ENCODE measurements around the gene CACNB2. TPM values are rescaled to one million over a fixed set of nuclear protein-coding genes. Genes with fewer than 3 reads are reported as not detected.

The CACNB2 gene
- total and polyA plus RNA-seq, 8 donors: 4.9 to 11.1 (median 7.3) TPM

- Histone ChIP-seq H3K4me1 (peaks cover 0 to 17% (median 0%) of the 10 kb centered on the region in 3 donors), H3K27me3 (no peaks in the 10 kb centered on the region), H3K4me3 (peak overlapping the region in 2 of 4 donors; percentile 4 to 18), H3K36me3 (no peaks in the 10 kb centered on the region), H3K27ac (peak overlapping the region in 3 of 4 donors; percentile 1 to 59 (median 17)), H3K9me3 (no peaks in the 10 kb centered on the region)
- ATAC-seq (peak; percentile 33 to 53 (median 50)), FAIRE-seq (no peak), DNase-seq (no peak)
- 49 to 52% methylated on average over 10 of the region's 10 CpGs for WGBS, 2 donors
- intact Hi-C loops (cut with DNase I): no loop called here
- TF ChIP-seq CTCF (IDR thresholded peaks at IDR 0.05): no peak
Measured at GRCh38 chr10:18313140-18313530, 172.9 kb downstream of the CACNB2 start.

DNA sequence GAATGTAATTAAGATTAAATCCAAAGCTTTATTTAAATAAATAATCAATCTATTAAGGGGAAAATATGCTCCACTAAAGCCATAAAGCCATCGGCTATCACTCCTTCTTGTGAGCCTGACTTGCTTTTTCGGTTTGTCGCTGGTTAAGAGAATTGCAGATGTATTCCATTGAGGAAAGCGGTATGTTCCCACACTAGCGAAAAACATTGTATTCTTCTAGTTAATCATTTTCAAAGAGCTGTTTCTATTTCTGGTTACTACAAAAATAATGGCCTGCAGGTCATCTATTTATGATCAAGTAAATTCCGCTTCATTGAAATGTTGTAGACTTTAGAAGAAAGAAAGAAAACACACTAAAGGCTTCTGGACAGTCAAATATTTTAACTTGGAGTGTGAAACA is 173.4 kb downstream of the CACNB2 start:
- no peaks in the 10 kb centered on the region for H3K27me3 ChIP-seq
- H3K27ac ChIP-seq: peak overlapping the region in 3 of 4 donors; percentile 1 to 59 (median 17)
- no peaks in the 10 kb centered on the region for H3K9me3 ChIP-seq
- WGBS, 2 donors: 9 to 16% methylated on average over 6 of the region's 6 CpGs
- H3K36me3 ChIP-seq: no peaks in the 10 kb centered on the region
- H3K4me1 ChIP-seq: peaks cover 0 to 17% (median 0%) of the 10 kb centered on the region in 3 donors
- peak overlapping the region in 2 of 4 donors; percentile 4 to 18 for H3K4me3 ChIP-seq
- ATAC-seq (peak; percentile 53 to 74 (median 66)), FAIRE-seq (no peak), DNase-seq (no peak)
- intact Hi-C loops (cut with DNase I): no loop called here
- TF ChIP-seq CTCF (IDR thresholded peaks at IDR 0.05): no peak

DNA sequence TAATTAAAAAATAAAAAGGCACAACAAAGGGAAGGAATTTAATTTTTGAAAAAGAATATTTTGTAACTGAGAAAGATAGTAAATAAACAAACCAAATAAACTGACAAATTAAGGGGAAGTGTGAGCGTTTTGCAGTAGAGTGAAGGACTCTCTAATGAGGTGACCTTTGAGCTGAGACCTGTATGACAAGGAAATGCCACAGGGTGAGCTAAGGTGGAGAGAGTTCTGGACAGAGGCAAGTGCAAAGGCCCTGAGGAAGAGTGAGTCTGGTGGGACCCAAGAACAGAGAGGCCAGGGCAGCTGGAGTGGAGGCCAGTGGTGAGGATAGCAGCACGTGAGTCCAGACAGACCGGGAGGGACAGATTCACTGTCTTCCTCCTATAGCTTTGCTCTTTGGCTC is 179.4 kb downstream of the CACNB2 start:
- DNase-seq (no peak), ATAC-seq (no peak), FAIRE-seq (no peak)
- TF ChIP-seq CTCF (IDR thresholded peaks at IDR 0.05): no peak
- Histone ChIP-seq H3K4me3 (no peak overlapping the region), H3K9me3 (no peaks in the 10 kb centered on the region), H3K27me3 (no peaks in the 10 kb centered on the region), H3K36me3 (no peaks in the 10 kb centered on the region), H3K4me1 (no peaks in the 10 kb centered on the region), H3K27ac (no peak overlapping the region)
- WGBS, 2 donors: 94 to 96% methylated on average over 3 of the region's 3 CpGs
- intact Hi-C loops (cut with DNase I): no loop called here

DNA sequence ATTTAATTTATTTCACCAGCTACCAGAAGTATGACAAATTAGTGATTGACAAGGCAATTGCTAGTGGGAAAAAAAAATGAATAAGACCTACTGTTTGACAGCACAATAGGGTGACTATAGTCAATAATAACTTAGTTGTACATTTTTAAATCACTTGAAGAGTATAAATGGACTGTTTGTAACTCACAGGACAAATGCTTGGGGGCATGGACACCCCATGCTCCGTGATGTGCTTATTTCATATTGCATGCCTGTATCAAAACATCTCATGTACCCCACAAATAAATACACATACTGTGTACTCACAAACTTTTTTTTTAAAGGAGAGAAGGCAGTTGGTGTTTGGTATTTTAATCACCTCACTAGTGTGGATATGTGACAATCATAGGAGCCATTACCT is 181.1 kb downstream of the CACNB2 start:
- no peak for TF ChIP-seq CTCF (IDR thresholded peaks at IDR 0.05)
- WGBS, 2 donors: 89 to 97% methylated on average over 1 of the region's 1 CpG
- intact Hi-C loops (cut with DNase I): no loop called here
- ATAC-seq (no peak), DNase-seq (no peak), FAIRE-seq (no peak)
- no peak overlapping the region for H3K27ac ChIP-seq
- H3K9me3 ChIP-seq: no peaks in the 10 kb centered on the region
- no peak overlapping the region for H3K4me3 ChIP-seq
- peaks cover 1 to 7% (median 7%) of the 10 kb centered on the region in 3 donors for H3K4me1 ChIP-seq
- no peaks in the 10 kb centered on the region for H3K36me3 ChIP-seq
- no peaks in the 10 kb centered on the region for H3K27me3 ChIP-seq

- no peaks in the 10 kb centered on the region for H3K27me3 ChIP-seq
- 94 to 99% methylated on average over 2 of the region's 2 CpGs for WGBS, 2 donors
- ATAC-seq: no peak
- TF ChIP-seq CTCF (IDR thresholded peaks at IDR 0.05): no peak
- no peaks in the 10 kb centered on the region for H3K9me3 ChIP-seq
- FAIRE-seq: no peak
- DNase-seq: no peak
- no peaks in the 10 kb centered on the region for H3K36me3 ChIP-seq
- intact Hi-C loops (cut with DNase I): no loop called here
- H3K4me3 ChIP-seq: no peak overlapping the region
- no peak overlapping the region for H3K27ac ChIP-seq
- peaks cover 3 to 15% (median 11%) of the 10 kb centered on the region in 3 donors for H3K4me1 ChIP-seq
Measured at GRCh38 chr10:18323916-18324315, 183.7 kb downstream of the CACNB2 start.

Measured in pancreas (tissue), 10 donors.